ENCODE results near the gene HIGD2B.
"Not testable (repeated sequence)": the region's sequence is repeated elsewhere in the genome, so short reads cannot be mapped to it uniquely, and the experiment has no call there.

The HIGD2B gene, protein sequence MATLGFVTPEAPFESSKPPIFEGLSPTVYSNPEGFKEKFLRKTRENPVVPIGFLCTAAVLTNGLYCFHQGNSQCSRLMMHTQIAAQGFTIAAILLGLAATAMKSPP

DNA sequence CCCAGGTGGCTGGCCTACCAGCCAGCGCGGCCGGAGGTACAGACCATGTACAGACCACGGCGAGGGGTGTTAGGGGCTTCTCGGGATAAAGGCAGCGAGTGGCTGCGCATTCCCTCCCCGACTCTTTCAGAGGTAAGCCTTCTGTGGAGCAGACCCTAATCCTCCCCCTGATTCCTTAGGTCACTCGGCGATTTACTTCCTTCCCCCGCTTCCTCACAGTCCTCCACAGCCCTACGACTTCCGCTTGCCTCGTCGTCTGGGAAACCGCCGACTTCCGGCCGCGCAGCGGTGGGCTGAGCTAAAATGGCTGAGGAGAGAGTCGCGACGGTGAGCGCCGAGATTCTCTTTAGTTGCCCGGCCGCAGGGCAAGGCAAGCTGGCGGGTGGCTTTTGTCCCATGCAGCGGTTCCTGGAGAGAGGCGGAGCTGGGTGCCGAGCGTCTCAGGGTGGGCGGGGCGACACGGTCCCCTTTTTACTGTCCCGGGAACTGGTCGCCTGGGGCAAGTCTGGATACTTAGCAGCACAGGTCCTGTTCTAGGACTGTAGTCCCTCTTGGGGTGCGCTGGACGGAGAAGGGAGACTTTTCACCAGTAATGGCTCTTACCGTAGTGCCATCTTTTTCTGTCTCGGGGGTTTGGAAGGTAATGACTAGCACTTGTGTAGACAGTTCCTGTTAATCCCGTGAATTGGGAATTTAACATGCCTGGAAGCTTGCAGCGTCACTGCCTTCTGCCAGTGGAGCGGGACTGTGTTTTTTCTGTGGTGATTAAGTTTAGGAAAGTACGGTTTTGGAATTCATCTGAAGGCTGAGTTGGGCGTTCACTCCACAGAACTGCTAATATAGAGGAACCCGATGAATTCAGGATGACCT, at the start of gene HIGD2B, which contains the start of gene BBS4:
Gene HIGD2B, minus strand, starts transcription at position 258 of the 870 bp plus-strand sequence. CDS start 9,808 bp downstream, outside the sequence.
Gene BBS4, plus strand, starts transcription at position 283 of the 870 bp plus-strand sequence. Its CDS starts 21 bp downstream, at position 304.
- peak; percentile 92 for DNase-seq

DNA sequence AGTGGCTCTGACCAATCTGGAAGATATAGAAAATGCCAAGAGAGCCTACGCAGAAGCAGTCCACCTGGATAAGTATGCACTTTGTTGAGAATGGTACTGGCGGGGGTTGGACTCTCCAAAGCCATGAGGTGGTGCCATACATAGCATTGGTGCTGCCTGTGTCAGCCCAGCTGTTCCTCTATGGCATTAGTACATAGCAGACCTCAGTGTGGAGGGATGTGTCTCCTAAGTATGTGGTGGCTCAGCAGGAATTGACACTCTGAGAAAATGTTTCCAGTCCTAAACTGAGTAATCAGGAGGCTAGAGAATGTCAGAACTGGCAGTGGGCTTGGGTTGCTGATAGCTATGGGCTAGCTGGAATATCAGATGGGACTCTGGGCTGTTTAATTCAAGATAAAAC, 49.1 kb upstream of the HIGD2B start:
- DNase-seq, result no peak

DNA sequence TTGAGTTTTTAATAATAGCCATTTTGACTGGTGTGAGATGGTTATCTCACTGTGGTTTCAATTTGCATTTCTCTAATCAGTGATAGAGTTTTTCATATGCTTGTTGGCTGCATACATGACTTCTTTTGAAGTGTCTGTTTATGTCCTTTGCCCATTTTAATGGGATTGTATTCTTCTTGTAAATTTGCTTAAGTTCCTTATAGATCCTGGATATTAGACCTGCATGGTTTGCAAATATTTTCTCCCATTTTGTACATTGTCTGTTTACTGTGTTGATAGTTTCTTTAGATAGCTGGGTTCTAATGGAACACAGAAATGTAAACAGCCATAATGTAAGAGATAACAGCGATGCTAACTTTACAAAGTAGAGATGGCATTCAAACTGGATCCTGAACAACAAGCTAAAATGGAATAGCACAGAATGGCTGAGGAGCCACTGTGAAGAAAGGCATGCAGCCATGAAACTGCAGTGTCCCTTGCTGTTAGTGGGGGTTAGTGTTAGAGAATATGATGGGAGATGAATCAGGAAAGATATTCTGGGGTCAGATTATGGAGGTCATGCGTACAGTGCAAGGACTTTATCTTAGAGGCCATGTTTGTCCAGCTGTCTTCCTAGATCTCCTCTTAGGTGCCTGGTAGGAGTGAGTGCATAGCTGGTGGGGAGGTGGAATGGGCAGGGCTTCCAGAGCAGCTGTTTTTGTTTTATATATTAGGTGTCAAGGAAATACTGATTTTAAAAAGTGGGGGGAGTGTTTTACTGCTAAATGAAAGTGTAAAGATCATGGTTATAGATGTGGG, 48.2 kb upstream of the HIGD2B start:
- DNase-seq, result no peak

DNA sequence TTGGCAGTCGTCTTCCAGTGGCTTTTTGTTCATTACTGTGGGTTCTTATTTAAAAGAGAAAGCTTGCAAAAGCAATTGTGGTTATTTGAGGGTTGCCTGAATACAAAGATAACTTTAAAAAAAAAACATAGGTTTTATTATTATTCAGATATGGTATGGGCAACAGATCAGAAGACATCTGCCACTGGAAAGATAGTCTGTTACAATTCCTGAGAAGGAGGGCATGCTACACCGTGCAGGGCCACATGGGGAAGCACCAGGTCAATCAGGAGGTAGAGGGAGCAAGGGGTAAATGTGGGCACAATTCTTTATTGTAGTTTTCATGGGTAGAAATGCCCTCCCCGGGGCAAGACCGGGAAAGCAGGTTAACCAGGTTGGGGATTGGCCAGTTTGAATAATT, 46.5 kb upstream of the HIGD2B start:
- DNase-seq, result no peak

DNA sequence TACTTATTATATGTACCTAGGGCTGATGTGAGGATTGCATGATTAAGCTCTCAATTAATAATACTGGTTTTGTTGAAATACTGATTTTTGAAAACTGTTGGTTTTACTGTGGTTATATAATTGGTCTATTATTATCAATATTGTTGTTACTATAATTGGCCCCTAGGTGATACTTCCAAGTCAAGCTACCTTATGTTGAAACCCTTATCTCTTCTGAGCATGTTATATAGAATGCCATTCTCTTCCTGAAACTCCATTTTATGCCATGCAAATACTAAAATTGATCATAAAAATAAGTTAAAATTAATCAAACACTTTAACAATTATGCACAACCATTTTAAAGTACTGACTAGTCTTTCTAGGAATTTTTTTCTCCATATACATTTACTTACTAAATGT, 46.1 kb upstream of the HIGD2B start:
- no peak for DNase-seq

DNA sequence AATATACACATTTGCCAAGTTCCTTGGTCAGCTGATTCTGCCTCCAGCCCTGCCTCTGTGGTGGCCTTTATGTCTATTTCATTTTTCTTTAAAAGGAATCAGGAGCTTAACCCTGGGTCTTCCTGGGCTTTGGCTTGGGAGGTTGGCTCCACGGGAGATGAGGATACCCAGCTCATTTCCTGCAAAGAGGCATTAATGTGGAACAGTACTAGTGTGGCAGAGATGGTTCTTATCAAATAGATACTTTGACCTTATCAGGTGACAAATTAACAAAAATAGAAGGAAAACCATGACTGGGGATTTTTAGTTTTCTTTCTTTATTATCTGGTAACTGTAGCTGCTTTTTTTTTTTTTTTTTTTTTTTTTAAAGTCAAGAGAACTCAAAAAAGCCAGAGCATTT, 42.8 kb upstream of the HIGD2B start:
- DNase-seq, result no peak

DNA sequence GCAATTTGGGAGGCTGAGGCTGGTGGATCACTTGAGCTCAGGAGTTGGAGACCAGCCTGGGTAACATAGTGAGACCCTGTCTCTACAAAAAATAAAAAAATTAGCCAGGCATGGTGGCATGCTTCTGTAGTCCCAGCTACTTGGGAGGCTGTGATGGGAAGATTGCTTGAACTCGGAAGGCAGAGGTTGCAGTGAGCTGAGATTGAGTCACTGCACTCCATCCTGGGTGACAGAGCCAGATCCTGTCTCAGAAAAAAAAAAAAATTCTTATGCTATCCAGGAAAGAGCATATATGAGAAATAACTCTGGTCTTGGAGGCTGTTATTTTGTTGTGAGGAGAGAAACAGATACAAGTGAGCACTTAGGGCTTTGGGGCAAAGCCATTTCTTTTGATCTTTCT, 42.3 kb upstream of the HIGD2B start:
- not testable (repeated sequence) for DNase-seq

DNA sequence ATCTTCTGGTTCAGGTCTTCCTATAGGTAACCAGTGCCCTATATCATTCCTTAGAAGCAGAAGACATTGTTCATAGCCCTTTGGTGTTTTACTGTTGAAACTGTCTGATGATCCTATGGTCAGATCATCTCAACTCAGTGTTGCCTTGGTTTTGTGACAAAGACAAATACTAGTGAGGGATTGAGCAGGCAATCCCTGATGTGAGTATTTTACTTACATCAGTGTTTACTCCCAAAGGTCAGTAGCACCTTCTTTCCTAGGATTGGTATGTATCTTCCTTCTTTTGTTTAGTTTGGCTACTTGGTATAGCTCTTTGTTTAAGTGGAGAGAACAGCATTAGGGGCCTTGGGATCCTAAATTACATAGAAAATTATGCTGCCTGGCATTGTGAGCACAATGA, 41.2 kb upstream of the HIGD2B start:
- no peak for DNase-seq

DNA sequence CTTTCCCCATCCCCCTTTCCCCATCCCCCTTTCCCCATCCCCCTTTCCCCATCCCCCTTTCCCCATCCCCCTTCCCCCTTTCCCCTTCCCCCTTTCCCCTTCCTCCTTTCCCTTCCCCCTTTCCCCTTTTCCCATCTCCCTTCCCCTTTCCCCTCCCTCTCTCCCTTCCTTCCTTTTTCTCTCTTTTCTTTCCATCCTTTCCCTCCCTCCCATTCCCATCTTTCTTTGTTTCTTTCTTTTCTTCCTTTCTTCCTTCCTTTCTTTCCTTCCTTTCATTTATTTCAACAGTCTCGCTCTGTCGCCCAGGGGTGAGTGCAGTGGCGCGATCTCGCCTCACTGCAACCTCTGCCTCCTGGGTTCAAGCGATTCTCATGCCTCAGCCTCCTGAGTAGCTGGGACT, 39.9 kb upstream of the HIGD2B start:
- not testable (repeated sequence) for DNase-seq

DNA sequence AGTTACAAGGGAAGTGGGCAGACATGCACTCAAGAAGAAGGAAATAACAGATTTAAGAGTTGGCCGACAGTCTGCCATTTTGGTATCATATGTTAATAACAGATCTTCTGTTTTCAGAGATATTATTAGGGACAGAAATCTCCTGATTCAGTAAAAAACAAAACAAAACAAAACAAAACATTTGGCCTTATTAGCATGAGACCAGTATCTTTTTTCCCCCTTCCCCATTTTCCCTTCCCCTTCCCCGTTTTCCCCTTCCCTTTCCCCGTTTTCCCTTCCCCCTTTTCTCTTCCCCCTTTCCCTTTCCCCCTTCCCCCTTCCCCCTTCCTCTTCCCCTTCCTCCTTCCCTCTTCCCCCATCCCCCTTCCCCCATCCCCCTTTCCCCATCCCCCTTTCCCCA, 39.5 kb upstream of the HIGD2B start:
- DNase-seq, result no peak

DNA sequence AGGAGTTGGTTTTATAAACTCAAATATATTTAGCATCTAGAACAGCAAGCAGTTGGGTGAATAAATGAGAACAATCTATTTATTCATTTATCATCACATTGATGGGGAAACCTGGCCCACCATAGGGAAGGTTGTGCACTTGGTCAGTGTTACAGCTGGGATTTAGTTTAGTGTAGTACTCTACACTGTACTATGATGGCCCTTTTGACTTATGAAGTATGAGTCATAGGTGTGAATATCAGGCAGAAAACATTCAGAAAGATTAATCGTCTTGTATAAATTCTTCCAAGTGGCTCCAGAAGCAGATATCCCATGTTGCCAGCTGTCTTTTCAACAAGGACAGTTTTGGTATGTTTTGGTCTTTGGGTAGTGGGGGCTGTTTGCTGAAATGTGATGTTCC, 38.0 kb upstream of the HIGD2B start:
- no peak for DNase-seq

DNA sequence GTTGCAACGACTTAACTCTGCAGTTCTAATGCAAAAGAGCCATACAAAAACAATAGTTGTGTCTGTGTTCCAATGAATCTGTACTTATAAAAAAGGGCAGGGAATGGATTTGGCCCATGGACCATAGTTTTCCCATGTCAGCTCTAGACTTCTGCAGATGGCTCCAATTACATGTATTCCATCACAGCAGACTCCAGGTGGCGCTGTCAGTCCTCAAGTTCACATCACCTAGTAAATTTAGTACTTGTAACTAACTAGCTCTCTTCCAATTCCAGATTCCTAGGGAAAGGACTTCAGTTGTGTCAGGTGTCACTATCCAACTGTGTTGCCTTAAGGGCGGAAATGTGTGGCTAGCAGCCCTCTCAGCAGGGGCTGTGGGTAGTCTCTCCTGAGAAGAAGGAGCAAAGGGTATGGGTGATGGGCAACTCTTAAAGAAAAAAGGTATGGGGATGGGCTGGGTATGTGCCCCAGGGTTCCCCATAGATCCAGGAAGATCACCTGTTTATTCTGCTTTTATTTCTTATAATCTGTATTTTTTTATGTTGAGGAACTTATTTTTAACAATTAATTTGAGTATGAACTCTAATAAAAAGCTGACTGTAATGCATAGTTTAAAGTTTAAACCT, 36.2 kb upstream of the HIGD2B start:
- peak; percentile 74 for DNase-seq

DNA sequence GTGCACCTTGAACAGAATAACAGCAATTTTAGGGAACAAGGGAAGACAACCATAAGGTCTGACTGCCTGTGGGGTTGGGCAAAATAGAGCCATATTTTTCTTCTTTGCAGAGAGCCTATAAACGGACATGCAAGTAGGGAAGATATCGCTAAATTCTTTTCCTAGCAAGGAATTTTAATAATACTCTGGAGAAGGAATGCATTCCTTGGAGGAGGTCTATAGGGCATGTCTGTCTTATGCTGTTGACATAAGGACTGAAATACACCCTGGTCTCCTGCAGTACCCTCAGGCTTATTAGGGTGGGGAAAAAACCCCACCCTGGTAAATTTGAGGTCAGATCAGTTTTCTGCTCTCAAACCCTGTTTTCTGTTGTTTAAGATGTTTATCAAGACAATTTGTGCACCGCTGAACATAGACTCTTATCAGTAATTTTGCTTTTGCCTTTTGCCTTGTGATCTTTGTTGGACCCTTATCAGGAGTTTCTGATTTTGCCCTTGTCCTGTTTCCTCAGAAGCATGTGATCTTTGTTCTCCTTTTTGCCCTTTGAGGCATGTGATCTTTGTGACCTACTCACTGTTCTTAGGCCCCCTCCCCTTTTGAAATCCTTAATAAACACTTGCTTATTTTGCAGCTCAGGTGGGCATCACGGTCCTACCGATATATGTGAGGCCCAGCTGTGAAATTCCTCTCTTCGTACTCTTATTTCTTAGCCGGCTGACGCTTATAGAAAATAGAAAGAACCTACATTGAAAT, 22.7 kb upstream of the HIGD2B start:
- DNase-seq, result not testable (repeated sequence)

DNA sequence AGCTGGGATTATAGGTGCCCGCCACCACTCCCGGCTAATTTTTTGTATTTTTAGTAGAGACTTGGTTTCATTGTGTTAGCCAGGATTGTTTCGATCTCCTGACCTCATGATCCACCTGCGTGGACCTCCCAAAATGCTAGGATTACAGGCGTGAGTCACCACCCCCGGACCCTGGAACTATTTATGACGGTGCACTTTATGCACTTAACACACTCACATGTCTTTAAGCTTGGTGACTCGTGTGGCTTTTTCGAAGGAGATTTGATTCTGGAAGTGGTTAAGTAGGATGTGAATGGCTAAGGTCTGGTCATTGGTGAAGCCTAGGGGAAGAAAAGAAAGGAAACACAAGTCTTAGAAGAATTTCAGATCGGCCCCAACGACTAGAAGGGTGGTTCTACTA, 20.3 kb upstream of the HIGD2B start:
- no peak for DNase-seq

DNA sequence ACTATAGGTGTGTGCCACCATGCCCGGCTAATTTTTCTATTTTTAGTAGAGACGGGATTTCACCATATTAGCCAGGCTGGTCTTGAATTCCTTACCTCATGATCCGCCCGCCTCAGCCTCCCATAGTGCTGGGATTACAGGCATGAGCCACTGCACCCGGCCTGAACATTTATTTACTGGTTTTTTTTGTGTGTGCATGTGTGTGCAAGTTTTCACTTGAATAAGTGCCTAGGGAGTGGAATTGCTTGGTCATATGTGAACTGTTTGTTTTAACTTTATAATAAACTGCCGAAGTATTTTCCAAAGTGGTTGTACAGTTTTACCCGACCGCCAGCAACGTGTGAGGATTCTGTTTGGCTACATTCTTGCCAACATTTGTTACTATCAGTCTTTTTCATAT, 14.1 kb upstream of the HIGD2B start:
- DNase-seq, result no peak

DNA sequence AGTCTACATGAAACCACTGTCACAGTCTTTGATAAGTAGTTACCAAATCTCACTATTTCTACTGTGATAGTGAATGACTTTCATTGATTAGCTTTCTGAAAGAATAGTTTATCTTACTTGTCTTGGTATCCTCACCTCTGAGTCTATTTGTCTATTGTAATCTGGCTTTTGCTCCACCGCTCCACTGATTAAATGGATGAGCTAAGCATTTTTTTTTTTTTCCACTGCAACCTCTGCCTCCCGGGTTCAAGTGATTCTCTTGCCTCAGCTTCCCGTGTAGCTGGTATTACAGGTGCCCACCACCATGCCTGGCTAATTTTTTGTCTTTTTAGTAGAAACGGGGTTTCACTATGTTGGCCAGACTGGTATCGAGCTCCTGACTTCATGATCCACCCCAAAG, 13.0 kb upstream of the HIGD2B start:
- no peak for DNase-seq

DNA sequence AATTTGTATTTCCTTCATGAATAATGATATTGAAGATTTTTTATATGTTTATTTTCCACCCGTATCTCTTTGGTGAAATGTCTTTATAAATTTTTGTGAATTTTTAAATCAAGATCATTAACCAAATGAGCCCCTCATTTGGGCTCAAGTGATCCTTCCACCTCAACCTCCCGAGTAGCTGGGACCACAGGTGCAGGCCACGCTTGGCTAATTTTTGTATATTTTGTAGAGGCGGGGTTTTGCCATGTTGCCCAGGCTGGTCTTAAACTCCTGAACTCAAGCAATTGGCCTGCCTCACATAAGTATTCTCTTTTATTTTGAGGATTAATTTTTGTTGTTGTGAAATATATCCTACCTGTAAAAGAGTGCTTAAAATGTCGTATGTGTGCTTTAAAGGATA, 5.0 kb upstream of the HIGD2B start:
- no peak for DNase-seq

DNA sequence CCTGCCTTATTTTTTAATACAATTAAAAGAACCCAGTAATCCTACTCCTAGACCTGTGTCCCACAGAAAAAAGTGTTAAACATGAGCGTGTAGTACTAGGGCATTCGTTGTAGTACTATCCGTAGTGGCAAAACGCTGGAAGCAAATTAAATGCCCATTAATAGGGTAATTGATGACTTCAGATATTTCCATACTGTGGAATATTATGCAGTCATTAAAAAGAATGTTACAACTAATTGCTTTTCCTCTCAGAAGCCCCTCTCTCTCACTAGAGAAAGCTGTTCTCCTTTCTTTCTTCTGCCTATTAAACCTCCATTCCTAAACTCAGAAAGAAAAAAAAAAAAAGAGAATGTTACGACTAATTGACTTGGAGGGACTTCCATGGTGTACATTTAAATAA, 2.7 kb upstream of the HIGD2B start:
- no peak for DNase-seq

DNA sequence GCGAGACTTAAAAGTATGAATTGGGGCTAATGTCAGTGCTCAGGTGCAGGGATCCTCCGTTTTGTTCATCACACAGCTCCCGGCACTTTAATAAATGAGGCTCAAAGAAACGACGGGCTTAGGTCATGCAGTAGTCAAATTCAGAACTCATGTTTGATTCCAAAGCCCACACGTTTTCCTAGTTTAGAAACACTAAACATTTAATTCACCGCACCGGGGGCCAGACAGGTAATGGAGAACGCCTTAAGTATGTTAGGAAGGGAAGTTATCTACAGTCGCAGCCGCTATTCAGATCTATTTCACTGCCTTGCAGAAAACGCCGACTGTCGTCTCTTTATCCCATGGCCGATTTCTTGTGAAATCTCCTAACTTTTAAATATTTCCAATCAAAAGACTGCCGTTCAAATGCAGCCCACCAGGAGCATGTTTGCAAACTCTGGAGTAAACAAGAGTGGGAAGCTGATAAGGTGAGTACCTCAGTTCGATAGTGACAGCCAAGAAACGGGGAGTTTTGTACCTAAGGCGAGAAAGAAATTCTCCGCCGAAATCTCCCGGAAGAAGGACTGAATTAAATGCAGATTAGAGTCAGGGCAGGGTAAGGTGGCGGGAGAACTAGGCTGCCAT, 569 bp downstream of the HIGD2B start:
- no peak for DNase-seq

DNA sequence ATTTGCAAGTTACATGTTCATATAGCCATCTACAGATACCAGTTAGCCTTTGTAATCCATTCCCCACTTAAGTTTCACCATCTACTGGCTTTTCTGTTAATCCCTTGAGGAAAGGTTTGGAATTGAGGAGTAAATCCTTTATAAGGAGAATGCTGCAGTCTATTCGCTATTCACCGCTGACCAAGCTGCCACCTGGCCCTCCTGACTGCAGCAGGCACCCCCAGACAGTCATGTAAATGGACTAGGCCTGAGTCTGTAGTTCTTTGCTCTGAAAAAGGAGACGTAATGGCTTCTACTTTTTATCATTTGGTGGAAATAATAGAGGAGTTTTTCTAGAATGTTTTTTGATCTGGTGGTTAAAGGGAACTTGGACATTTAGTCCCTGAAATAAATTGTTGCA, 3.2 kb downstream of the HIGD2B start:
- DNase-seq, result no peak

DNA sequence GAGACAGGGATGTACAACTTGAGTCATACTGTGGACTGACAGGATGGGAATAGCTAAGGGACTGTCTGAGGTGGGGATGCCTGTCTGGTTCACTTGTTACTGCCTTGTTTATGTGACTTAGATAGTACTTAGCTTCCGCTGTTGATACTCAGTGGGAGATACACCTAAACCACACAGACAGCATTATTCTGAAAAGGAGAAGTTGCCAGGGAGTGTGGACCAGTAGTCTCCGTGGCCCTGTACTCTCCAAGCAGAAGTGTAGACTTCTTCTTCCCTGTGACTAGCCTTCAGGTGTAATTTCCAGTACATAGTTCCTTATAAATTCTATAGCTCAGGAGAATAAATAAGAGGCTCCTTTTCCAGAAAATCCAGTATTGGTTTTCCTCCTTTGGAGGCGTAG, 5.1 kb downstream of the HIGD2B start:
- DNase-seq, result no peak

DNA sequence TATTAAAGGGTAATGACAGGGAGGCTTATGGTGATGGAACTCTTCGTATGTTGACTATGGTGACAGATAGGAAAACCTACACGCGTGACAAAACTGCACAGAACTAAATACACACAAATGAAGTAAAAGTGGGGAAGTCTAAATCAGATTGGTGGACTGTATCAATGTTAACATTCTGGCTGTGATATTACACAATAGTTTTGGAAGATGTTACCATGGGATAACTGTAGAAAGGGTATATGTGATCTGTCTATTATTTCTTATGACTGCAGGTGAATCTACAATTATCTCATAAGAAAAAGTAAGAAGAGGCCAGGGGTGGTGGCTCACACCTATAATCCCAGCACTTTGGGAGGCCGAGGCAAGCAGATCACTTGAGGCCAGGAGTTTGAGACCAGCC, 9.1 kb downstream of the HIGD2B start:
- DNase-seq, result no peak
